GM21381 (cell line): ENCODE results near the gene FAM9C.
"Not testable (repeated sequence)": the region's sequence is repeated elsewhere in the genome, so short reads cannot be mapped to it uniquely, and the experiment has no call there.

Experiments used
- ATAC-seq: cut with Tn5 transposase; IDR thresholded peaks from one replicate; pipeline ENCODE4 v1.9.1; 2021; ENCODE audit warnings: mild to moderate bottlenecking, moderate library complexity; ENCODE audit not compliant: unreplicated experiment

The FAM9C gene

DNA sequence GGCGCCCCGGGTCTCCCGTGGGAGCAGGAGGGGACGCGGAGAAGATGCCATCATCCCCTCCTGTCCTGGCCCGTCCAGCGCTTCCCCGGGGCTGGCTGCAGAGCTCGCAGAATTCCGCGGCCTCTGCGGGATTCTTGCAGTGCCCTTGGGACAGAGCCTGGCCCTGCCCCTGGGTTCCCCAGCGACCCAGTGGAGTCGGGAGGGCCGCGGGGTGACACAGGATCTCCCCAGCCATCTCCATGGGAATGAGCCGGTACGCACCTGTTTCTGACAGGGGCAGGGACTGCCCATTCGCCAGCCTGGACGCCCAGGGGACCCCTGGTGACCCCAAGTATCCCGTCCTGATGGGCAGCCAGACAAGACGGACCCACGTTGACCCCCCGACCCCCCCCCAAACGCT is 482 bp downstream of the FAM9C start:
- ATAC-seq = no peak

GRCh38 chrX:13043138-13043537 is 1.3 kb downstream of the FAM9C start:
- ATAC-seq = no peak

GRCh38 chrX:13036896-13037295 is 7.5 kb downstream of the FAM9C start:
- no peak for ATAC-seq

GRCh38 chrX:13033193-13033592 is 11.2 kb downstream of the FAM9C start:
- no peak for ATAC-seq

DNA sequence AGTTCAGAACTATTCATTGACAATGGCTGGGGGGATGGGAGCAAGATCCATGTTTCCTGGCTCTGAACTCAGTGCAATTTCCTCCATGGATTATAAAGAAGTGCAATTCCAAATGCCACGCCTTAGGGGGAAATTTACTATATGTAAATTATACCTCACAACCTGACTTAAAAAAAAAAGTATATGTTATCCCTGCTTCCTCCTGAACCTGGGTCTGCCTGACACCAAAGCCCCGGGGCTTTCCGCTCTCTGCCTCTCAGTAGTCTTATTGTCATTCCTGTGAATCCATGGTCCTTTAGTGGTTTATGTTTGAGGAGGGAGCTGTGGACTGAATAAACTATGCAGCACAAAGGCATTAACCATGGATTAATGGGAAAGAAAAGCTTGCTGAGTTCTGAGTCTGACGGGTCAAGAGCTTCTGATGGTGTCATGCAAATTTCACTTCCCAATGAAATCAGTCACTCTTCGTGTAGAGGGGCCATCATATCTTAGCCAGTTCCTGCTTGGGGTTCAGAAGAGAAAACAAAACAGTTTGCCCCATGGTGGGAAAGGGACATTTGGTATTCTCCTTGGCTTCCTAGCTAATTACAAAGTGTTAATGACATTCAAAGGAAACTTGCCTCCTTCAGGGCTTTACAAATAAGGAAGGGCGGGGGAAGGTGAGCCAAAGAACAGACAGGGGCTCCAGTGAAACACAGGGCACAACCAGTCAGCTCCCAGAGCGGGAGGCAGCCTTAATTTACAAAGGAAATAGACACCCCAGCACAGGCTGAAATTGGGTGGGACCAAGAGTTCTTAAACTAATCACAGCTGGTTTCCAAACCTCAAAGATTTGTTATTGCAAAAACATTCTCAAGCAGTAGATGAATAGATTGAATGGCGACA is 14.3 kb downstream of the FAM9C start:
- no peak for ATAC-seq

DNA sequence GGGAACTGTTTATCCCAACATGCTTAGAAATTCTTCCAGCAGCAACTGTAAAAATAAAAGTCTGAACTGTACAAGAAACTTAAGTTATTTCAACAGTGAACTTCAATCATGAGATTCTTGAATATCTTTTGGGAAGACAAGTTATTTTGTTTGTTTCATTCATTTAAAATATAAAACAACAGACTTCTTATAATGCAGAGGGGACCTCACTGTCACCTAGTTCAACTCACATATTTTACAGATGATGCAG is 14.9 kb downstream of the FAM9C start:
- no peak for ATAC-seq

DNA sequence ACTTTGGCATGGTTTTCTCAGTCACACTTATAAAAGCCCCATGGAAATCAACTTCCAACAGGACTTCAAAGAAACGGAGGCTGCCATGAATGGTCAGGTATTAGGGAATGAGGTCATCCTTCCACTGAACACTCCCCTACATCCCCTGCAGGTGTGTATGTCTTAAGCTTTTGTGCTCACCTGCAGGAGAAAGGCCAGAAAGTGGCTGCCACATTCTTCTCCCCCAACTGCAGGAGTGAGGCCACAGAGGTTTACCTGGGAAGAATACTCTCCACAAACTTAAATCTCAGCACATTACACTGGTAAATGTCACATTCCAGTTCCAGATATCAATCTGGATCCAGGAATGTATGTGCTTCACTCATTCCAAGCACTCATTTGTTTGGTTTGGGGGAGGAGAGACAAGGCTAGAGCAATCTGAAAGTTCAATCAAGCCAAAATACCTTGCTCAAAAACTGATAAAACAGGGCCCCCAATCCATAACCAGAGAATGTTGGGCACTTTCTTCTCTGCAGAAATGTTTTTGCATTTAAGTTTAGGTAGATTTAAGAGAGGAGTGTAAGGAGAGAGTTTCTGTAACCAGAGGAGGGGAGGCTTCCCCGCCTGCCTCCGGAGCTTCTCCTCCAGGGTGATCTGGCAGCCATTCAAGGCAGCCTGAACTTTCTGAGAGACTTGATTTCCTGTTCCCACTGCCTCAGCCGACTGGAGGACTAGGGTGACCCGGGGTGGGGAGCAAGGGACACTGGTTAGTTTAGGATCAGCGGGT is 15.4 kb downstream of the FAM9C start:
- ATAC-seq = no peak

DNA sequence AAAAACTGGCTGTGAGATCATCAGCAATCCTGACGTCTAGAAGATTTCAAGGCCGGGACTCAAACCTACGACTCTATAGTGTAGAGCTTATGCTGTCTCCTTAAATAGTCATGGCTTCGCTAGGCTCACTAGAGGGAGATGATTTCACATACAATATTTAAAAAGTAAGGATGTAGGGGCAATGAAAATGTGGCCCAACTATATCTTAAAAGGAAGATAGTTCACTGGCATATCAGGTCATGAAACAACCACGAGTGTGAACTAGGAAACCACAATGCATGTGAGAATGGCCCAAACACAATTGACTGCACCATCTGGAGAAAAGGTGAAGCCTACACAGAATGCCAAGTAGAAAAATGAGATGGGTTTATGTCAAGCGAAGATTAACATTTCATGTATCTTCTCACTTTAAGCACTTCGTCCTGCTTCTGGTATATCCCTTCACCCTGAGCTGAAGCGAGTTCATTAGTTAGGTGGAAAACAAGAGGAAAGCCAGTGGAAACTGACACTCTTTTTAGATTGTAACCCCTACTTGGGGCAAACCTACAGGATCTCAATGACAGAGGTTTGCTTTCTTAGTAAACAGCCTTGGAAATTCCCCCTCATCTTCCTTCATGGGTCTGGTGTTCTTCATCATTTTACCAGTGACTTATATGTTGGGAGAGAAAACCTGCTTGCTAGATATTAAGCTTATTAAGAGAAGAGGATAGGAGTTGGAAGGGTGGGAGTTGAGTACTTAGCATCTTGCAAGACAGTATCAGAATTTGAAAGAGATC is 17.4 kb downstream of the FAM9C start:
- ATAC-seq = no peak

GRCh38 chrX:13024986-13025385 is 19.4 kb downstream of the FAM9C start:
- no peak for ATAC-seq

GRCh38 chrX:13023979-13024378 is 20.4 kb downstream of the FAM9C start:
- ATAC-seq = no peak

- ATAC-seq = no peak
These were observed 20.9 kb downstream of the FAM9C start for GRCh38 chrX:13023567-13023966.

- ATAC-seq = no peak
These were observed 21.5 kb downstream of the FAM9C start for GRCh38 chrX:13022926-13023325.

DNA sequence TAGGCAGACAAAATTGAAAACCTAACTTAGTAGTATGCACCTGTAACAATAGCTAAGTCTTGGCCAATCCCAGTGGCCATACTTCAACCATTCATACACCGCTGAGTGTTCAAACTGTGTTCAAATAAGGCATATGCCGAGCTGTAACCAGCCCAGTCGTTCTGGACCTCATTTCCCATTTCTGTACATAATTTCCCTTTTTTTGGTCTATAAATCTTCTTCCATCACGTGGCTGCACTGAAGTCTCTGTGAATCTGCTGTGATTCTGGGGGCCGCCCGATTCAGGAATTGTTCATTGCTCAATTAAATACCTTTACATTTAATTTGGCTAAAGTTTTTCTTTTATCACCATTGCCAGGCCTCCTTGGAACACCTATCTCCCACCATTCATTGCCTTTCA is 27.7 kb downstream of the FAM9C start:
- not testable (repeated sequence) for ATAC-seq

DNA sequence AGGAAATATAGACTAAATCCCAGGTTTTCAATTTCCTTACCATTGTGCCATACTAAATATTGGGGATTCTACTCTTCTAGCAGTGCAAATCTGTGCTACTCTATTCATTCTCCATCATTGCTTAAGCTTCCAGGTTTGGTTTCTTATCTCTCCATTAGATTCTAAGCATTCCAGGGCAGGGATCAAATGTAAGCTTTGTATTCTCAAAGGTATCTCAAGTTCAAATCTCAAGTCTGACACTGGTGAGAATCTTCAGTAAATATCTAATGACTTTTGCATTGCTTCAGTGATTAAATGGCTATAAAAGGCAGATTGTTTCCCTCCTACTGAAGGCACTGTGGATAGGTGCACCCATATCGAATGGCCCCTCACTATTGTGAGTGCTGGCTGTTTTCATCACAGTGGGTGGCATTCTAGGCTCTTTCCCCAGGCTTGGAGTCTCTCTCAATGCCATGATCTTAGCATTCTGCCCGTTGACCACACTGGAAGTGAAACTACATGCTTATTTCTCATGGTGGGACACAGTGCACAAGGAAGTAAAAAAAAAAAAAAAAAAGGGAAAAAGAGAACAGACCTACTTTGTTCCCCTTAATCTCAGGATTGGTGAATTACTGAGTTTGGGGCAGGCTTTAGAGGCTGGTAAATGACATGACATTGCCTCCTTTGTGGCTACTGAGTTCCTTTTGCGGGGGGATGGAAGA is 28.7 kb downstream of the FAM9C start:
- ATAC-seq = no peak

DNA sequence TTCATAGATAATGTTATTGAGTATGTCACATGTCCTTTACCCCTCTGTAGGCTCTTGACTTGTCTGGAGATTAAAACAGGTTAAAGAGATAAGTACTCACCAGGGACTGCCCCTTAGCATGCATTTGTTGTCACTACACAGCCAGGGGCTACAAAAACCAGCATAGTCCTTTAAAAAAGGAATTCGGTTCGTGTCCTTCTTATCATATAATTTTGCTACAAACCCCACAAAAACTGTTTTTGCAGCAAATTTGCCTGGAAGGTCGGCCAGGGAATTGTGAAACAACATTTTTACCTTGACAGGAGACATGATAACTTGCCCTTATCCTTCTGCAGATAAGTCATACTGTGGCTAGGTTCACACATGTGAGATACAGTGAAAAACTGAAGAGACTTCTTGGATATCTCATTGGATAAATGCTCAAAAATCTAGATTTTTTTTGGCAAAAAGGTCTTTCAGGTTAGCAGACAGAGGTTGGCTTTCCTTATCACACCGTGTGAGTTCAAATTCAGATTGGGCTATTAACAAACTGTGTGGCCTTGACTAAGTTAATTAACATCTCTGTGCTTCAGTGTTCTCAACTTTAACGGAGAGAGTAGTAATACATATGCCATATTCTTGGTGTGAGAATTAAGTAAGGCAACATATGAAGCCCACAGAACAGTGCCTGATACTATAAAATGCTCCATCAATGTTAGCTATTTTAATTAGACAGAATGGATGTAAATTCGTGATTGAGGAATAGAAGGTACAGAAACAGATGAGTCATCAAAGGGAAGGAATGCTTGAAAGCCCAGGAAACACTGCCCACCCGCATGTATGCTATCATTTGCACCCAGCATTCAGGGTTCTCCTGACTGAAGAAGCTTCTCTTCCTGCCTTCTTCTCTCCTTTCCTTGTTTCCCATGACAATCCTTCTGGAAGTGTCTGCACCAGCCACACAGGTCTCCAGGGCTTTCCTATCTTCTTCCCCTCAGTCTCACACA is 30.0 kb downstream of the FAM9C start:
- ATAC-seq = peak; percentile 24

DNA sequence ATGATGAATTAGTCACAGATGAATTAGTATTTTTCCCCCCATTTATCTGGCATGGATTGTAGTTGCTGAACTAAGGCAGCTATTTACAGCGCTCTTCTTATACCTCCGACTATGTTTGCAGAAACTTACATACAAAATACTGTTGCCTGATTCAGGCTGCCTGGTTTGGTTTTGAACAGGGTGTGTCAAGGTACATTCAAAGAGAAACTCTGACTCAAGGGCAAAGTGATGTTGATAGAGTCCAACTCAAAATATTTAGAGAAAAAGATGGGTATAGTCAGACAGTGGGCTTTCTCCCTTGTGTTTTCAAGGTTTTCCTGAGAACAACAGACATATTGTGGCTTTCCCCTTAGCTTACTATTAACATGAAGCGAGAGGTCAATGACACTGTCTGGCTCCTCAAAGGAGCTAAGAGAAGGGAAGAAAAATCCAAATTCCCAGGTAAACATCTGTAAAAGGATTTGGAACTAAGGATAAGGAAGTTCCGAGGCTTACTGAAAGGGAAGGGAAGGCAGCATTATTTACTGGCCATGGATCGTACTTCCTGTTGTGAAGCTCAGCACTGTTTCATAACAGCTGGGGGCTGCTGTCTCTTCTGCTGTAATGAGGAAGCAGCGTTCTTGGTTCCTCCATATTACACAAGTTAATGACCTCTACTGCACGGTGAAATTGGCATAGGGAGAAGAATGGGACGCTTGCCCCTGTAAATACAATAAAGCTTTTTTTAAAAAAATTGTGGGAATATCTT is 30.9 kb downstream of the FAM9C start:
- peak; percentile 63 for ATAC-seq

DNA sequence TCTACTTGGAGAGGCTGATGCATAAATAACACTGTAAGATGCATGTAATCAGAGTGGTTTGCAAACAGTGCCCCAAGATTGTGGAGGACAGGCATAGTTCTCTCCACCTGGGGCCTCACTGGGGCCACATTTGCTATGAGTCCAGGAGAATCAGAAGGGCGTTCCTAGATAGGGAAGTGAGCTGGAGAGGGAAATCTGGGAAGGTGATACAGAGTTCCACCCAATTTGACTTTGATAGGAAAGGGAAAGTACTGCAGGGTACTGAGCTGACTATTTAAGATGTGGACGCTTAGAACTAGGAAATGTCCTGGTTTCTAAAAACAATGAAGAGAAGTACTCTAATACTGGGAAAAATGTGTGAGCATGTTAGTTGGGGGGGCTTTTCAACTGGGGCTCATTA is 33.9 kb downstream of the FAM9C start:
- no peak for ATAC-seq

DNA sequence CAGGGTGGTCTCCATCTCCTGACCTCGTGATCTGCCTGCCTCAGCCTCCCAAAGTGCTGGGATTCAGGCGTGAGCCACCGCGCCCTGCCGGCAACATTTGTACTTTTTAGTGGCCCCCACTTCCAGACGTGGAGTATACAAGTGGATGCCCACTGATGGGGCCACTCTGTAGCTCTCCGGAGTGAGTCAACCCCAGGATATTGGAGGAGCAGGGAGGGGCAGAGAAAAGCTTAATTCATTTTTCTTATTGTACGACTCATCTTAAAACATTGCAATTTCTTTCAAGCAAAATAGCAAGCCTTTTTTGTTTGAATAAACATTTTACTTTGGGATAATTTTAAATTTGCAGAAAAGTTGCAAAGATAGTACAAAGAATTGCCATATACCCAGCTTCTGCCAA is 34.6 kb downstream of the FAM9C start:
- ATAC-seq = no peak

- ATAC-seq = no peak
These were observed 35.1 kb downstream of the FAM9C start for GRCh38 chrX:13009273-13009672.
